H1 (cell line): ENCODE data around the gene CEP85.

Experiments
- CHD1 ChIP-seq: IDR thresholded peaks from 2 replicates; pipeline ENCODE4 v1.6.1; 2012; ENCODE audit warnings: low read depth, low read length, improper control_type of control experiment
- JUN ChIP-seq: IDR thresholded peaks from 2 replicates; pipeline ENCODE4 v1.6.1; 2011; ENCODE audit warnings: low read depth, mild to moderate bottlenecking, improper control_type of control experiment, low read length
- TF ChIP-seq, protein P1 (sequence below), 3 experiments: IDR thresholded peaks; 1 replicate in 2 of 3; 2 replicates in 1 of 3; pipeline versions ENCODE4 v1.5.1 to v1.6.1; 2011; ENCODE audit warnings: low read length in 3 of 3, mild to moderate bottlenecking in 3 of 3, inconsistent platforms in 2 of 3, low read depth in 1 of 3, moderate library complexity in 1 of 3; ENCODE audit not compliant: insufficient read depth in 1 of 3; ENCODE audit errors: control extremely low read depth in 1 of 3

DNA sequence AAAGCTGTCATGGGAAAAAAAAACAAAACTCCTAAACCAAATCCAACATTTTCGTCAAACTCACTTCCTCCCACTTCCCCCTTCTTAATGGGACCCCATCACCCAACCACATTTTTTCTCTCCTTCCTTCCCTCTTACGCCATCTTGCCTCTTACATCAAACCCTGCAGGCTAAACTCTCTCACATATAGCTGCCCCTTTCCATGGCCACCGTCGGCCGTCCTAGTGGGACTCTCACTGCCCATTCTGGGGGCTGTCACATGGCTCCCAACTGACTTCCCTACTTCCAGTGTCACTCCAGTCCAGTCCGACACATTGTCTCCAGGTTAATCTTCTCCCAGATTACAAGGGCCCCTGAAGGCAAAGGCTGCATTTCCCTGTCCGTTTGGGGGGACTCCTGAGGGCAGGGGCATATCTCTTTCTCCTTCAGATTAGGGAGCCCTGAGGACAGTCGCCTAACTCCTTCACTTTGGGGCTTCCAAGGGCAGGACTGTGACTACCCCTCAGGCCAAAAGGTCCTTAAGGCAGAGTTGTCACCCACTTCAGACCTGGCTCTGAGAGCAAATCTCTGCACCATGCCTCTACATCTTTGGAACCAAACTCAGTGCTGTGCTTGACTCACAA, 71.8 kb downstream of the CEP85 start:
- no peak for TF ChIP-seq JUN
- no peak for TF ChIP-seq CHD1
- TF ChIP-seq, protein P1, sequence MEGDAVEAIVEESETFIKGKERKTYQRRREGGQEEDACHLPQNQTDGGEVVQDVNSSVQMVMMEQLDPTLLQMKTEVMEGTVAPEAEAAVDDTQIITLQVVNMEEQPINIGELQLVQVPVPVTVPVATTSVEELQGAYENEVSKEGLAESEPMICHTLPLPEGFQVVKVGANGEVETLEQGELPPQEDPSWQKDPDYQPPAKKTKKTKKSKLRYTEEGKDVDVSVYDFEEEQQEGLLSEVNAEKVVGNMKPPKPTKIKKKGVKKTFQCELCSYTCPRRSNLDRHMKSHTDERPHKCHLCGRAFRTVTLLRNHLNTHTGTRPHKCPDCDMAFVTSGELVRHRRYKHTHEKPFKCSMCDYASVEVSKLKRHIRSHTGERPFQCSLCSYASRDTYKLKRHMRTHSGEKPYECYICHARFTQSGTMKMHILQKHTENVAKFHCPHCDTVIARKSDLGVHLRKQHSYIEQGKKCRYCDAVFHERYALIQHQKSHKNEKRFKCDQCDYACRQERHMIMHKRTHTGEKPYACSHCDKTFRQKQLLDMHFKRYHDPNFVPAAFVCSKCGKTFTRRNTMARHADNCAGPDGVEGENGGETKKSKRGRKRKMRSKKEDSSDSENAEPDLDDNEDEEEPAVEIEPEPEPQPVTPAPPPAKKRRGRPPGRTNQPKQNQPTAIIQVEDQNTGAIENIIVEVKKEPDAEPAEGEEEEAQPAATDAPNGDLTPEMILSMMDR (IDR thresholded peaks at IDR 0.05; ENCODE audit: control extremely low read depth in 1 of 3, insufficient read depth in 1 of 3, low read depth in 1 of 3, low read length in 3 of 3) = no peak
